DMS79 (cell line): ENCODE measurements around the gene BNIP3.

Experiments used
- DNase-seq: peaks from one replicate; lab custom pipeline; 2025; lab: John Stamatoyannopoulos, UW

The BNIP3 gene

DNA sequence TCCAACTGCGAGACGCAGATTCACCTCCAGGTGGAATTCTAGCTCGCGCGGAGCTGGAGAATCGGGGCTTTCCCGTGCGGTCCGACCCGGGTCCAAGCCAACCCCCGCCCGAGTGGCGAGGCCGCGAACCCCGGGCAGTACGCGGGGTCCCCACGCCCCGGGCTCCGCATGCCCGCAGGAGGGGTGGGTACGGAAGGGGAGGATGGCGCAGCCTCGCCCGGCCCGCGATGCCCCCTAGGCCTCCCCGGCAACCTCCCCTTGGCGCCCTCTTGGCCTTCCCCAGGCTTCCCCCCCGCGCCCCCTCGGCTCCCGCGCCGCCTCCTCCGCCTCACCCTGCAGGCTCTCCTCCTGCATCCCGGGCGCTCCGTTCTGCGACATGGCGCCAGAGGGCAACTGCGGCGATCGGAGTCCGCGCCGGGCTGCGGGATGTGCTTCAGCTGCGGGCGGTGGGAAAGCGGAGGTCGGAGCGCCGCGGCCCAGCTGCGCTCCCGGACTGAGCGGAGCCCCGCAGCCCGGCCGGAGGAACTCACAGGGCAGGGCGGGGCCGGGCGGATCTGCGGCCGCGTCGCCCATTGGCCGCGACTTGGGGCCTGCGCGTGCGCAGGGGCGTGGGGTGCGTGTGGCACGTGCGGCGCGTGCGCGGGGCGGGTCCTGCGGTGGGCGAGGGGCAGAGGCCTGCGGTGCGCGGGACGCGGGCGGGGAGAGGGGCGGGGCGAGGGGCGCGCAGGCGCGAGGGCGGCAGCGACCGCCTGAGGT, at the start of gene BNIP3:
BNIP3 (minus strand) TSS at position 495 of the 756 bp plus-strand sequence; CDS start at position 378, 117 bp downstream.
- peak; percentile 51 for DNase-seq

- DNase-seq = peak; percentile 64
Observed at GRCh38 chr10:132030898-132031463, 49.3 kb upstream of the BNIP3 start.

GRCh38 chr10:132028706-132029105, 47.0 kb upstream of the BNIP3 start:
- DNase-seq = no peak

- no peak for DNase-seq
Observed at GRCh38 chr10:132027423-132027983, 45.8 kb upstream of the BNIP3 start.

- peak; percentile 45 for DNase-seq
Observed at GRCh38 chr10:132023092-132023811, 41.5 kb upstream of the BNIP3 start.

GRCh38 chr10:132022241-132022640, 40.5 kb upstream of the BNIP3 start:
- DNase-seq = no peak

DNA sequence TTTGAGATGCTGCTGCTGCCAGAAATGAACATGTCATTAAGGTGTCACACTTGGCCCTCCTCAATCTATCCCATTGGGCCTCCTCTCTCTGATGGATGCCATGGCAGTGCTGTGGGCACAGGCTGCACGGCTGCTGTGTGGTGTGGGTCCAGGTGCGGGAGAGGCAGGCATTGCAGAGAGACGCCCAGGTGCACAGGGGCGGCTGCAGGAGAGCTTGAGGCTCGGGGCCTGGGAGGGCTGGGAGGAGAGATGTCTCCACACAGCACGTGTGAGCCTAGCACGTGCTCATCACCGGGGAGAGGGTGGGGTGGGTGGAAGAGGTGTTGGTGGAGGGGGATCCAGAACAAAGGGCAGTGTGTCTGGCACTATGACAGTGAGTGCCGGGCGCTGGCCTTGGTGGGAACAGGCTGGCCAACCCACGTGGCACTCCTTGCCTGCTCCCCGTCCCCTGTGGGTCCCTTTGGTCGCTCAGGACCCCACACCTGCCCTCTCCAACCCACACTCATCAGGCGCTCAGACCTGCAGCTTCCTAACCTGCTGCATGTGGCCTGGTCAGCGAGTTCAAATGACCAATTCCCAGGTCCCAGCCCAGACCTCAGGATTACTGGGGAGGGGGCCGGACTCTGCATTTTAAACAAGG, 39.9 kb upstream of the BNIP3 start:
- DNase-seq = no peak

DNA sequence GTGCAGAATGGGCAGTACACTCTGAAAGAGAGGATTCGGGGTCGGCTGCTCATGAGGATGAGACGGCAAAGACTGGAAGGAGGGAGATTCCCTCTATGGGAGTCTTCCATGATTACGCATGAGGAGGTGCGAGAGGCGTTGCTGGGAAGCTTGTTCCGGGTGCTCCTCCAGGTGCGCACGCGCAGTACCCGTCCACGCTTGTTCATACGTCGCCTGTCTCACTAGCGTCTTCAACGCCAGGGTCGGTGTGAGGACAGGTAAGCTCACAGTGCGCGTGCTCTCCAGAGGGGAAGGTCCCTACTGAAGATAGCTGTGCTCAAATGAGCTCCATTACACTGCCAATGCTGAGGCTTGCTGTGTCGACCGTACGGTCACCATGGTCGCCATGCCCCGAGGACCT, 39.3 kb upstream of the BNIP3 start:
- DNase-seq = no peak

- DNase-seq = no peak
Observed at GRCh38 chr10:132020456-132020855, 38.7 kb upstream of the BNIP3 start.

- DNase-seq = no peak
Observed at GRCh38 chr10:132019366-132019765, 37.6 kb upstream of the BNIP3 start.

- no peak for DNase-seq
Observed at GRCh38 chr10:132018446-132018845, 36.7 kb upstream of the BNIP3 start.

DNA sequence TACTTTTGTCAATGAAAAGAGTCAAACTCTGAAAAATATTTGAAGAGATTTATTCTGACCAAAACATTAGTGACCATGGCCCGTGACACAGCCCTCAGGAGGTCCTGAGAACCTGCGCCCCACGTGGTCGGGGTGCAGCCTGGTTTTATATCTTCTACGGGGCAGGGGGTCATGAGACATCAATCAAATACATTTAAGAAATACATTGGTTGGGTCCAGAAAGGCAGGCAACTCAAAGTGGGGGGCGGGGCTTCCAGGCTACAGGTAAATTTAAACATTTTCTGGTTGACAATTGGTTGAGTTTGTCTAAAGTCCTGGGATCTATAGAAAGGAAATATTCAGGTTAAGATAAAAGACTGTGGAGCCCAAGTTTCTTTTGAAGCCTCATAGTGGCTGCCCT, 34.8 kb upstream of the BNIP3 start:
- no peak for DNase-seq

DNA sequence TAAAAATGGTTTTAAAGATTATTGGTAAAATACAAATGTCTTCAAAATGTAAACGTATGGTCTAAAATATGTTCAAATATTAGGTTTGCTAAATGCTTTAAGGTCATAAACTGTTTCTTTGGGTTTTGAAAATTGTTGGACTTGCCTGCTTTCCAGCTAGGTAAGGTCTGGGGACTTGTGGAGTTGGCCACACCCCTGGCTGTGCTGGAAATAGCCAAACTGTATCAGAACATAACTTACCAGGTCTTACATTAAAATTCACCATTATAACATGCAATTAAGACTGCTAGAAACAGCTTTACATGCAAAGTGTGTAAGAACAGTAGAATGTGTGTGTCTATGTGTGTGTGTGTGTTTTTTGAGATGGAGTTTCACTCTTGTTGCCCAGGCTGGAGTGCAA, 29.7 kb upstream of the BNIP3 start:
- no peak for DNase-seq

- DNase-seq = no peak
Observed at GRCh38 chr10:132011024-132011423, 29.3 kb upstream of the BNIP3 start.

DNA sequence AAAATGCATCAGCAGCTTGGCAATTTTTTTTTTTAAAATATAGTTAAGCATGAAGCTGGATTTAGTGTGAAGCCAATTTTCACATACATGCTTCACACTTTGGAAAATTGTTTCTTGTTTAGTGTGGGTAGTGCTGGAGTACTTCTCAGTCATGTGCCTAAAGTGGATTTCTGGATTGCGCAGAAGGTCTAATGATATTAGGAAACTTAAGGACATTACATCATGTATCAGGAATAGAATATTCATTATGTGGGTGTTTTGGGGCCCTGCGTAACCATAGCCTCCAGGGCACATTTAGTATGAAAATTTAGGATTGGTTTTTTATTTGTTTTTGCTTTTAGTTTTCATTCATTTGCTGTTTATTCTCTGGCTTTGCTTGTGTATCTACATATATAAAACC, 28.8 kb upstream of the BNIP3 start:
- DNase-seq = no peak

GRCh38 chr10:132009575-132009974, 27.9 kb upstream of the BNIP3 start:
- no peak for DNase-seq

DNA sequence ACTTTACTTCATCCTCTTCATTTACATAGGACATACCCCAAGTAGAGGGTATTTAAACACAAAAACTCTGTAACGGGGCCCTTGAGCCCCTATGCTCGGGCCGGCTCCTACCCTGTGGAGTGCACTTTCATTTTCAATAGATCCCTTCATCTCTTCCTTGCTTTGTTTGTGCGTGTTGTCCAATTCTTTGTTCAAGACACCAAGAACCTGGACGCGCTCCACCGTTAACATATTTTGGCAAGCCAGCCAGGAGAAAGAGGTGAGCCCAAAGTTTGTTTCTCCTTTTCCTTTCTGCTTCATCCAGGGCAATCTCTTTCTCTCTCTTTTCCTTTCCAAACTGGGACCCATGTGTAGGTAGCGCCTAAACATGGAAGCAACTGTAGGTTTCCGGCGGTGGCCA, 26.0 kb upstream of the BNIP3 start:
- DNase-seq = no peak

- no peak for DNase-seq
Observed at GRCh38 chr10:132006966-132007365, 25.2 kb upstream of the BNIP3 start.

GRCh38 chr10:132005147-132005546, 23.4 kb upstream of the BNIP3 start:
- DNase-seq = no peak

DNA sequence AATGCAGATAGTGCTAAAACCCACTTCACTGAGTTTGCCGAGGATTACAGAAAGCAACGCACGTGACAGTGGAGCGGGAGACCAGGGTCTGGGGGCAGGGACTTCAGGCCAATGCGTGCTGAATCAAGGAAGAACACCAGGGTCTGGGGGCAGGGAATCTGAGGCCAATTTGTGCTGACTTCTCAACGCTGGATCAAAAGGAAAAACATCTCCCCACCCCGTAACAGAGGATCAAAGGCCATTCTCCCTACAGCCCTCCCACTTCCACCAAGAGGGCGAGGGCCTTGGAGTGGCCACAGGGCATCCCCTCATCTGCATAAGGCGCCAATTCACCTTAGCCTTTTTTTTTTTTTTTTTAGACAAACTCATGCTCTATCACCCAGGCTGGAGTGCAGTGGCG, 22.3 kb upstream of the BNIP3 start:
- no peak for DNase-seq

DNA sequence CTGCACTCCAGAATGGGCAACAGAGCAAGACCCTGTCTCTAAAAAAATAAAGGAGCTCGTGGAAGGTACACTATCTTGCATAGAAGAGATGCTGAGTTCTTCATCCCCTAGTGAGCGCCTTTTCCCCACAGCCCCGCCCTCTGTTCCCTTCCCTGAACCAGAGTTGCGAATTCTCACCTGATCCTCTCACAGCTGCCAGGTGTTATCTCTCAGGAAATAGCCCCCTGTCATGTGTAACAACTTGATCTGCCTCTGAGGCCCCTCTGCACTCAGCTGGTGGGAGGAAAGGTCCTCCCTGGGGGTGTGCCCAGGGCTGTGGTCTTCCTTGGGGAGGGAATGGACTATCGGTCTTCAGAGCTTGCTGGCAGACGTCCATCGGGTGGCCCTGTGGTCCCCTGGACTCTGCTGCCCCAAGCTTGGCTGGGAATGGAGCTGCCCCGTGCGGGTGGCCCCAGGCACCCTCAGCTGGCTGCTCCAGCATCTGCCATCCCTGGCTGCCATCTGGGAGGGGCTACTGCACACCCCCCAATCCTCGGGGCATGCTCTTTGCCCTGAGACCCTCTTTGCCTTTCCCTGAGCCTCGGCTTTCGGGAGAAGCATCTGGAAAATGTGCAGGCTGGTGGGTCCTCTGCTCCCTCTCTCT, 21.7 kb upstream of the BNIP3 start:
- DNase-seq = no peak

- no peak for DNase-seq
Observed at GRCh38 chr10:132002004-132002403, 20.3 kb upstream of the BNIP3 start.
